HCT116 (cell line): Measurements from ENCODE around the gene MYO3B. TPM values are rescaled to one million over a fixed set of nuclear protein-coding genes. Genes with fewer than 3 reads are reported as not detected.

Source experiments
- ATAC-seq: fragments of 200-7000 bp; cut with Tn5 transposase; 2 replicates; pipeline ENCODE4 v1.9.1; 2020; ENCODE audit warnings: mild to moderate bottlenecking, moderate library complexity
- BruUV-seq: library from RNA; stranded (reverse); fragments of 400-500 nt; replicated peaks from 2 replicates; lab custom pipeline; 2021; lab: Mats Ljungman, UMichigan
- CTCF ChIA-PET: fragments of 300-600 bp; sonication (Branson Sonifier 250); formaldehyde crosslinking; loops from one replicate; lab custom pipeline; 2021; ENCODE audit warnings: antibody characterized with exemption; lab: Charles Lee
- POLR2A ChIA-PET: fragments of 300-600, 350-600 bp; sonication (Branson Sonifier 250); formaldehyde crosslinking; loops from one replicate; lab custom pipeline; 2021; ENCODE audit warnings: antibody characterized with exemption; lab: Charles Lee
- RAD21 ChIA-PET, 2 experiments: fragments of 300-600 bp; sonication (Branson Sonifier 250); formaldehyde crosslinking; loops; one replicate each; lab custom pipeline; 2023; ENCODE audit warnings: low total read pairs in 2 of 2; ENCODE audit not compliant: uncharacterized antibody in 2 of 2, unreplicated experiment in 2 of 2, low non-redundant PET in 1 of 2; lab: Charles Lee
- DNase-seq: peaks from one replicate; pipeline ENCODE4 v3.0.0-alpha.2; 2010; ENCODE audit warnings: low read depth, low spot score
- H2AFZ ChIP-seq: fragments of 200-600 bp; shearing (Covaris generic), sonication (generic); 2 replicates; pipeline ENCODE4 v1.6.1; 2017; ENCODE audit warnings: low read depth, mixed run types, mixed read lengths, antibody characterized with exemption, low read length; ENCODE audit not compliant: poor library complexity, severe bottlenecking
- H3K27ac ChIP-seq: 2 replicates; pipeline ENCODE4 v1.5.1; 2012; ENCODE audit warnings: low read depth, low read length
- H3K27me3 ChIP-seq: fragments of 200-600 bp; sonication (generic); 2 replicates; pipeline ENCODE4 v1.6.1; 2016; ENCODE audit warnings: mixed run types, low read length, mixed read lengths; ENCODE audit not compliant: insufficient read depth
- H3K36me3 ChIP-seq, 2 experiments: fragments of 200-500 bp in 1 of 2; fragments of 200-600 bp in 1 of 2; sonication (Bioruptor generic) in 1 of 2; sonication (generic) in 1 of 2; 2 replicates each; pipeline versions ENCODE4 v1.5.1 to v1.6.1; 2014 to 2016; ENCODE audit warnings: low read length in 2 of 2, inconsistent platforms in 1 of 2, mixed read lengths in 1 of 2, mixed run types in 1 of 2; ENCODE audit not compliant: insufficient read depth in 2 of 2, control insufficient read depth in 1 of 2
- H3K4me1 ChIP-seq, 2 experiments: fragments of 200-600 bp in 1 of 2; sonication (generic) in 1 of 2; 2 replicates each; pipeline versions ENCODE4 v1.5.1 to v1.6.1; 2012 to 2017; ENCODE audit warnings: low read length in 2 of 2, inconsistent platforms in 1 of 2, mild to moderate bottlenecking in 1 of 2, mixed read lengths in 1 of 2, mixed run types in 1 of 2, moderate library complexity in 1 of 2; ENCODE audit not compliant: insufficient read depth in 2 of 2, control insufficient read depth in 1 of 2
- H3K4me2 ChIP-seq: fragments of 200-600 bp; sonication (generic); 2 replicates; pipeline ENCODE4 v1.6.1; 2017; ENCODE audit warnings: mixed run types, low read length, mixed read lengths
- H3K4me3 ChIP-seq, 2 experiments: fragments of 200-600 bp in 1 of 2; sonication (generic) in 1 of 2; replicated peaks in 1 of 2; 2 replicates each; pipeline ENCODE4 v1.5.1; 2011 to 2016; ENCODE audit warnings: low read length in 2 of 2, control low read depth in 1 of 2, low read depth in 1 of 2, mild to moderate bottlenecking in 1 of 2, mixed read lengths in 1 of 2, mixed run types in 1 of 2
- H3K79me2 ChIP-seq: fragments of 200-600 bp; sonication (generic); 2 replicates; pipeline ENCODE4 v1.6.1; 2017; ENCODE audit warnings: mild to moderate bottlenecking, mixed run types, low read length, moderate library complexity, mixed read lengths; ENCODE audit not compliant: insufficient read depth
- H3K9ac ChIP-seq: fragments of 200-600 bp; sonication (generic); 2 replicates; pipeline ENCODE4 v1.6.1; 2016; ENCODE audit warnings: low read length, mixed read lengths
- H3K9me2 ChIP-seq: fragments of 200-600 bp; sonication (generic), shearing (Covaris generic); 2 replicates; pipeline ENCODE4 v1.6.1; 2017; ENCODE audit warnings: mixed run types, mild to moderate bottlenecking, moderate library complexity; ENCODE audit not compliant: insufficient read depth
- H3K9me3 ChIP-seq, 2 experiments: fragments of 200-500 bp in 1 of 2; fragments of 200-600 bp in 1 of 2; sonication (Bioruptor generic) in 1 of 2; sonication (generic) in 1 of 2; 2 replicates each; pipeline ENCODE4 v1.6.1; 2014 to 2017; ENCODE audit warnings: low read length in 2 of 2, mixed read lengths in 2 of 2, inconsistent platforms in 1 of 2, low read depth in 1 of 2, mild to moderate bottlenecking in 1 of 2, mixed run types in 1 of 2, moderate library complexity in 1 of 2; ENCODE audit not compliant: control insufficient read depth in 1 of 2, insufficient read depth in 1 of 2
- H4K20me1 ChIP-seq: fragments of 200-600 bp; sonication (generic), shearing (Covaris generic); 2 replicates; pipeline ENCODE4 v1.6.1; 2017; ENCODE audit warnings: mixed run types, mild to moderate bottlenecking, moderate library complexity; ENCODE audit not compliant: insufficient read depth
- CEBPB ChIP-seq: IDR thresholded peaks from 2 replicates; pipeline ENCODE4 v1.6.1; 2012; ENCODE audit warnings: low read depth
- CTCF ChIP-seq, 3 experiments: fragments of 200-600 bp in 1 of 3; sonication (generic) in 1 of 3; IDR thresholded peaks in 2 of 3; conservative IDR thresholded peaks in 1 of 3; 2 replicates each; pipeline ENCODE4 v1.5.1; 2012 to 2017; ENCODE audit warnings: low read depth in 2 of 3, low read length in 2 of 3, antibody characterized with exemption in 1 of 3, borderline replicate concordance in 1 of 3, control low read depth in 1 of 3, mild to moderate bottlenecking in 1 of 3, mixed read lengths in 1 of 3, mixed run types in 1 of 3, moderate library complexity in 1 of 3; ENCODE audit not compliant: insufficient read depth in 1 of 3
- EGR1 ChIP-seq: IDR thresholded peaks from 2 replicates; pipeline ENCODE4 v1.6.1; 2012; ENCODE audit warnings: low read depth
- EZH2phosphoT487 ChIP-seq: fragments of 200-600 bp; IDR thresholded peaks from 2 replicates; pipeline ENCODE4 v1.6.1; 2018; ENCODE audit warnings: antibody characterized with exemption, borderline replicate concordance
- POLR2A ChIP-seq: IDR thresholded peaks from 2 replicates; pipeline ENCODE4 v1.7.0; 2011; ENCODE audit warnings: borderline replicate concordance; ENCODE audit not compliant: insufficient read depth, insufficient read length; ENCODE audit errors: extremely low read depth
- RAD21 ChIP-seq: IDR thresholded peaks from 2 replicates; pipeline ENCODE4 v1.6.1; 2012; ENCODE audit warnings: low read depth, mild to moderate bottlenecking
- SRF ChIP-seq: IDR thresholded peaks from 2 replicates; pipeline ENCODE4 v1.6.1; 2012; ENCODE audit warnings: low read depth
- TCF7L2 ChIP-seq: IDR thresholded peaks from 2 replicates; pipeline ENCODE4 v1.7.0; 2011; ENCODE audit warnings: borderline replicate concordance, inconsistent platforms; ENCODE audit not compliant: insufficient read depth, insufficient read length; ENCODE audit errors: extremely low read depth
- ZFX ChIP-seq: fragments of 450-650 bp; IDR thresholded peaks from 2 replicates; pipeline ENCODE4 v1.6.1; 2017
- intact Hi-C: fragments of 100-400 bp; cut with micrococcal nuclease; formaldehyde crosslinking; loops from 2 replicates; pipeline ENCODE4 v1.10.0; 2022
- total RNA-seq: library from RNA; stranded (reverse); gene quantifications from one replicate; pipeline ENCODE4 v1.2.1, GENCODE V29; 2021; ENCODE audit not compliant: unreplicated experiment

MYO3B gene
- total RNA-seq, 1 experiment from 2014 or later = not detected

GRCh38 chr2:170255971-170256370 lies 78.0 kb downstream of the MYO3B start:
- RAD21 ChIA-PET = no interaction called here
- Histone ChIP-seq H3K27ac (no peak overlapping the region), H3K27me3 (no peaks in the 10 kb centered on the region), H4K20me1 (no peaks in the 10 kb centered on the region), H3K4me1 (no peaks in the 10 kb centered on the region), H3K9me2 (no peaks in the 10 kb centered on the region), H3K79me2 (no peaks in the 10 kb centered on the region), H3K4me3 (no peak overlapping the region), H2AFZ (no peak overlapping the region), H3K4me2 (no peak overlapping the region), H3K9ac (no peak overlapping the region), H3K9me3 (no peaks in the 10 kb centered on the region), H3K36me3 (no peaks in the 10 kb centered on the region)
- DNase-seq = no peak
- ATAC-seq = no peak
- CTCF ChIA-PET = no interaction called here
- no TSS peak for BruUV-seq
- intact Hi-C loops = no loop called here
- POLR2A ChIA-PET = no interaction called here
- TF ChIP-seq CEBPB (no peak), RAD21 (no peak), SRF (no peak), CTCF (IDR thresholded peaks at IDR 0.05 in 2 of 3, conservative IDR thresholded peaks at IDR 0.05 in 1 of 3; ENCODE audit: borderline replicate concordance in 1 of 3, insufficient read depth in 1 of 3, low read depth in 2 of 3, low read length in 2 of 3) (no peak), ZFX (no peak), POLR2A (no peak), EGR1 (no peak), EZH2phosphoT487 (no peak)

DNA sequence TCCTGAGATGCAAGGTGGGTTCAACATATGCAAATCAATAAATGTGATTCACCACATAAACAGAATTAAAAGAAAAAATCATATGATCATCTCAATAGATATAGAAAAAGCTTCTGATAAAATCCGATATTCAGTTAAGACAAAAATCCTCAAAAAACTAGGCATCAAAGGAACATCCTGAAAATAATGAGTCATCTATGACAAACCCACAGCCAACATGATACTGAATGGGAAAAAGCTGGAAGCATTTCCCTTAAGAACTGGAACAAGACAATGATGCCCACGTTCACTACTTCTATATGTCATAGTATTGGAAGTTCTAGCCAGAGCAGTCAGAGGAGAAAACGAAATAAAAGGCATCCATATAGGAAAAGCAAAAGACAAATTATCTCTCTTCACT lies 80.4 kb downstream of the MYO3B start:
- H3K79me2 ChIP-seq = no peaks in the 10 kb centered on the region
- H3K4me1 ChIP-seq = no peaks in the 10 kb centered on the region
- ChIA-PET CTCF (interaction anchor here (1.0 kb wide), 1 partner anchor 557 kb away, joined by 3 read pairs; no protein-coding TSS in a partner anchor), RAD21 (no interaction called here), POLR2A (no interaction called here)
- ATAC-seq = no peak
- no peak overlapping the region for H3K9ac ChIP-seq
- BruUV-seq = no TSS peak
- no peaks in the 10 kb centered on the region for H3K27me3 ChIP-seq
- no peak overlapping the region for H3K4me2 ChIP-seq
- H2AFZ ChIP-seq = no peak overlapping the region
- H4K20me1 ChIP-seq = no peaks in the 10 kb centered on the region
- no peak for DNase-seq
- intact Hi-C loops = no loop called here
- TF ChIP-seq CEBPB (no peak), TCF7L2 (no peak)
- TF ChIP-seq, all 23 proteins: peak for 0
- H3K36me3 ChIP-seq = no peaks in the 10 kb centered on the region
- no peaks in the 10 kb centered on the region for H3K9me3 ChIP-seq
- H3K4me3 ChIP-seq = no peak overlapping the region
- H3K27ac ChIP-seq = no peak overlapping the region
- H3K9me2 ChIP-seq = no peaks in the 10 kb centered on the region
